Skeletal muscle tissue (tissue), 4 donors: ENCODE measurements around the gene EXOC6. TPM values are rescaled to one million over a fixed set of nuclear protein-coding genes. Genes with fewer than 3 reads are reported as not detected.

Source experiments
- H3K27ac ChIP-seq: one replicate; pipeline ENCODE4 v1.7.0; 2013; ENCODE audit warnings: mild to moderate bottlenecking, low read depth, low read length, inconsistent platforms
- H3K27me3 ChIP-seq, 3 donors: one replicate each; pipeline ENCODE4 v1.7.0; 2013; ENCODE audit warnings: low read length in 3 of 3; ENCODE audit not compliant: control insufficient read depth in 3 of 3, insufficient read depth in 3 of 3
- H3K36me3 ChIP-seq, 3 donors: one replicate each; pipeline ENCODE4 v1.7.0; 2013; ENCODE audit warnings: low read length in 3 of 3; ENCODE audit not compliant: control insufficient read depth in 3 of 3, insufficient read depth in 3 of 3
- H3K4me1 ChIP-seq, 3 donors: one replicate each; pipeline ENCODE4 v1.7.0; 2013; ENCODE audit warnings: low read length in 3 of 3, mild to moderate bottlenecking in 3 of 3; ENCODE audit not compliant: control insufficient read depth in 3 of 3, insufficient read depth in 3 of 3
- H3K4me3 ChIP-seq, 3 donors: one replicate each; pipeline ENCODE4 v1.7.0; 2013; ENCODE audit warnings: low read length in 3 of 3
- H3K9ac ChIP-seq, 3 donors: one replicate each; pipeline ENCODE4 v1.7.0; 2013; ENCODE audit warnings: low read length in 3 of 3, mild to moderate bottlenecking in 3 of 3, moderate library complexity in 2 of 3, low read depth in 1 of 3
- H3K9me3 ChIP-seq, 3 donors: one replicate each; pipeline ENCODE4 v1.7.0; 2013; ENCODE audit warnings: low read length in 3 of 3; ENCODE audit not compliant: control insufficient read depth in 3 of 3
- total RNA-seq: library from RNA; depleted of rRNA; stranded (reverse); fragments of >200 nt; gene quantifications from one replicate; pipeline ENCODE4 v1.2.3, GENCODE V29; 2014
- donor health status: Osteomylitis.

Gene EXOC6
- total RNA-seq, 1 donor from 2014 or later, result 54.8 TPM

GRCh38 chr10:92990615-92991014, 142.3 kb downstream of the EXOC6 start:
- Histone ChIP-seq H3K4me3 (no peak overlapping the region), H3K27ac (no peak overlapping the region), H3K9ac (no peak overlapping the region), H3K4me1 (no peaks in the 10 kb centered on the region), H3K9me3 (no peaks in the 10 kb centered on the region), H3K27me3 (no peaks in the 10 kb centered on the region), H3K36me3 (no peaks in the 10 kb centered on the region)

DNA sequence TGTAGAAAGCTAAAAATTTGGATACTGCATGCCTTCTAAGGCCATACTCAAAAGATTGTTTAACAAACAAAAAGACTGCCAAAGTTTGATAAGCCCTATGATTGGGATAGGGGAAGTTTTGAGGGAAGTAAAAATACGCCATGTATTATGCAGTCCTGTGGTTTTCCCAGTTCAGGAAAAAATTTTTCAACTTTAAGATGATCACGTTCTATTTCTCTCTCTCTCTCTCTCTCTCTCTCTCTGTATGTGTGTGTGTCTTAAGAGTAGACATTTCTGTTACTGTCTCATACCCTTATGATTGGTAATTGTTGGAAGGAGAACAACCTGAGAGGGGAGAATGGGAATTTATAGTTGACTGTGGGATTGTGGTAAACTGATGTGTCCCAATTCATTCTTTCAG, 143.2 kb downstream of the EXOC6 start:
- Histone ChIP-seq H3K9ac (no peak overlapping the region), H3K36me3 (no peaks in the 10 kb centered on the region), H3K27me3 (no peaks in the 10 kb centered on the region), H3K4me3 (no peak overlapping the region), H3K27ac (no peak overlapping the region), H3K9me3 (no peaks in the 10 kb centered on the region), H3K4me1 (no peaks in the 10 kb centered on the region)

GRCh38 chr10:92993699-92994272, 145.5 kb downstream of the EXOC6 start:
- no peak overlapping the region for H3K9ac ChIP-seq
- no peaks in the 10 kb centered on the region for H3K4me1 ChIP-seq
- no peaks in the 10 kb centered on the region for H3K36me3 ChIP-seq
- no peaks in the 10 kb centered on the region for H3K27me3 ChIP-seq
- no peak overlapping the region for H3K4me3 ChIP-seq
- no peak overlapping the region for H3K27ac ChIP-seq
- no peaks in the 10 kb centered on the region for H3K9me3 ChIP-seq

GRCh38 chr10:92995509-92995908, 147.2 kb downstream of the EXOC6 start:
- Histone ChIP-seq H3K36me3 (peaks cover 0 to 4% (median 0%) of the 10 kb centered on the region in 3 donors), H3K4me3 (no peak overlapping the region), H3K9ac (no peak overlapping the region), H3K4me1 (no peaks in the 10 kb centered on the region), H3K27ac (no peak overlapping the region), H3K27me3 (no peaks in the 10 kb centered on the region), H3K9me3 (no peaks in the 10 kb centered on the region)

DNA sequence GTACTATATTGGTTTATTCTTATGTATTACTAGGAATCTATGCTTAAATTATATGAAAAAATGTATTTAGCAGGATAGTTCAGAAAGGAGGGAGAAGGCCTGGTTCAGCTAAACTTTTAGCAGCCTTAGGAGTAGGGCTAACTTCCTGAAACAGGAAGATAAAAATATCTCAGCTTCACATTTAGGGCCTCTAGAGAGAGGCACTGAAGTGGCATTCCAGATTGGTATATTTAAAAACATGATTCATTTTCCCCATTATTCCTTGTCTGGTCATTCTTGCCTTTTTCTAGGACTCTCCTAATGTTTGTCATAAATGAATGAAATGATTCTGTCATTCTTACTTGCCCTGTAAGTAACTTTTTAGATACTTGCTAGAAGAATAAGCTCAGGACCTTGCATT, 149.3 kb downstream of the EXOC6 start:
- H3K4me3 ChIP-seq, result no peak overlapping the region
- H3K9ac ChIP-seq, result no peak overlapping the region
- H3K36me3 ChIP-seq, result peaks cover 0 to 4% (median 0%) of the 10 kb centered on the region in 3 donors
- no peaks in the 10 kb centered on the region for H3K4me1 ChIP-seq
- no peaks in the 10 kb centered on the region for H3K9me3 ChIP-seq
- H3K27me3 ChIP-seq, result no peaks in the 10 kb centered on the region
- H3K27ac ChIP-seq, result no peak overlapping the region

DNA sequence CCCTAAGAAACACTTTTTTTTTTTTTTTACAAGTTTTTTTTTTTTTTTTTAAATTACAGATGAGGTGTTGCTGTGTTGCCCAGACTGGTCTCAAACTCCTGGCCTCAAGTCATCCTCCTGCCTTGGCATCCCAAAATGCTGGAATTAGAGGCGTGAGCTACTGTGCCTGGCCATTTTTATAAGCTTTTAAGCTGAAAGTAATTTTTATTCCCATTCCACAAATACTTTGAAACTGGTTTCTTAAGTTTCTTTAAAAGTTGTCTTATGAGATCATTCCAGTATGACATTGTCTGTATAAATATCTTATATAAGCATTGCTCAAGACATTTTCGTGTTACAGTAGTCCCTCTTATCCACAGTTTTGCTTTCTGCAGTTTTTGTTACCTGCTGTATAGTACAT, 150.9 kb downstream of the EXOC6 start:
- Histone ChIP-seq H3K27me3 (no peaks in the 10 kb centered on the region), H3K9me3 (no peaks in the 10 kb centered on the region), H3K4me1 (no peaks in the 10 kb centered on the region), H3K4me3 (no peak overlapping the region), H3K36me3 (peaks cover 0 to 4% (median 0%) of the 10 kb centered on the region in 3 donors), H3K27ac (no peak overlapping the region), H3K9ac (no peak overlapping the region)

DNA sequence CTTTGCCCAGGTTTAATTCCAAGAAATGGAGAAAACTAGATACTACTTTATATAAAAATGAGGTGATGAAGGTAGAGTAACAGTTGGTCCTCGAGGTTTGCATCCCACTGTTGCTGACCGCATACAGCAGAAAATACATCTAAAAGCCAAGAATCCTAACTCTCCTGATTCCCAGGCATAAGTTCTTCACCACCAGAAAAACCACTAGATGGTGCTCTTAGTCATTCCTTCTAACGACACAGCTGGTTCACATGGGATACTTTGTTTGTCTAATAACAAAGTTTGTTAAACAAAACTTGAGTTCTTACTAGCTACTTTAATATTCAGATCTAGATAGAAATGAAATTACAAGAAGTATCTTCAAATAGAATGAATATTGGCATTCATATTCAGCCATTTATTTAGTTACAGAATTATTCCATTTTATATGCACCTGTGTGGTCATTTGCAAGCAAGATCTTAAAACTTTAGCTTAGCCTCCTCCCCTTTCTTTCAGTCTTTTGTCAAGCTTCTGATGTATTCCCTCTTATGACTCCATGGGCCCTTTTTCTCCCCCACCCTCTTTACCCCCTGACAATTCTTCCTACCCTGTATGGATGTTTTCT, 158.2 kb downstream of the EXOC6 start:
- H3K9me3 ChIP-seq, result no peaks in the 10 kb centered on the region
- no peak overlapping the region for H3K4me3 ChIP-seq
- H3K9ac ChIP-seq, result no peak overlapping the region
- H3K27me3 ChIP-seq, result no peaks in the 10 kb centered on the region
- no peak overlapping the region for H3K27ac ChIP-seq
- H3K4me1 ChIP-seq, result no peaks in the 10 kb centered on the region
- H3K36me3 ChIP-seq, result no peaks in the 10 kb centered on the region

DNA sequence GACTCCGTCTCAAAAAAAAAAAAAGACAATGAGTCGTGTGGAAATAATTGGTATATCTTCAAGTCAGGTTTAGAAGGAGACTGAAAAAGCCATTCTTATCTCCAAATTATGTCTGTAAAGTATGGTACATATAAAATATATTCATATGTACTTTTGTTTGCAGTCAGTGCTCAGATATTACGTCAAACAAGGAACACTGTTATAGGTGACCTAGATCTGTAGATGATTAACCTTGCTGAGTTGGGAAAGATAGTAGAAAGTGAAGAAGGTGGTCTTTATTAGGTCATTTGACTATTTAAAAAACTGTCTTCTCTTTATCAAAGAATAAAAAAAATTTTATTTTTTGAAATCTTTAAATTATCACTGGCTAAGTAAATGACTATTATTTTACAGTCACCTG, 167.4 kb downstream of the EXOC6 start:
- H3K9ac ChIP-seq, result no peak overlapping the region
- H3K27ac ChIP-seq, result no peak overlapping the region
- H3K9me3 ChIP-seq, result no peaks in the 10 kb centered on the region
- H3K4me1 ChIP-seq, result no peaks in the 10 kb centered on the region
- no peaks in the 10 kb centered on the region for H3K27me3 ChIP-seq
- H3K4me3 ChIP-seq, result no peak overlapping the region
- H3K36me3 ChIP-seq, result peaks cover 3 to 7% (median 4%) of the 10 kb centered on the region in 3 donors

- H3K27ac ChIP-seq, result no peak overlapping the region
- no peak overlapping the region for H3K9ac ChIP-seq
- no peaks in the 10 kb centered on the region for H3K27me3 ChIP-seq
- H3K4me3 ChIP-seq, result no peak overlapping the region
- H3K4me1 ChIP-seq, result no peaks in the 10 kb centered on the region
- peaks cover 3 to 22% (median 12%) of the 10 kb centered on the region in 3 donors for H3K36me3 ChIP-seq
- no peaks in the 10 kb centered on the region for H3K9me3 ChIP-seq
These were observed 174.8 kb downstream of the EXOC6 start for GRCh38 chr10:93023013-93023650.

DNA sequence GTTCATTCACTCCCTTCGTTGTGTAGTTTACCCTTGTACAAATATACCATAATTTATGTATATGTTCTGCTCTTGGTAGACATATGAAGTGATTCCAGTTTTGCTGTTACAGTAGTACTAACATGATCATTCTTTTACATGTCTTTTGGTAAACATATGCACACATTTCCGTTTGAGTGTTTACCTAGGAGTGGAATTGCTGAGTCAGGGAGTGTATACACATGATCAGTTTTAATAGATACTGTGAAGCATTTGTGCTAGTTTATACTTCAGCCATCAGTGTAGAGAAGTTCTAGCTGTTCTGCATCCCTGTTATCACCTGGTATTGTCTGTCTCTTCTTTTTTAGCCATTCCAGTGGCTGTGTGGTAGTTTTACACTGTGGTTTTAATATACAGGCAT, 177.8 kb downstream of the EXOC6 start:
- Histone ChIP-seq H3K36me3 (peaks cover 3 to 17% (median 12%) of the 10 kb centered on the region in 3 donors), H3K4me1 (no peaks in the 10 kb centered on the region), H3K27me3 (no peaks in the 10 kb centered on the region), H3K9me3 (no peaks in the 10 kb centered on the region), H3K9ac (no peak overlapping the region), H3K4me3 (no peak overlapping the region), H3K27ac (no peak overlapping the region)
